GM19328 (cell line): Measurements from ENCODE around the gene LRRC7.
"Not testable (repeated sequence)": the region's sequence is repeated elsewhere in the genome, so short reads cannot be mapped to it uniquely, and the experiment has no call there.

ENCODE experiments used
- ATAC-seq: cut with Tn5 transposase; IDR thresholded peaks from one replicate; pipeline ENCODE4 v1.9.1; 2021; ENCODE audit warnings: mild to moderate bottlenecking, moderate library complexity; ENCODE audit not compliant: unreplicated experiment

The LRRC7 gene

GRCh38 chr1:69861641-69862040 is 293.9 kb downstream of the LRRC7 start:
- ATAC-seq, result no peak

DNA sequence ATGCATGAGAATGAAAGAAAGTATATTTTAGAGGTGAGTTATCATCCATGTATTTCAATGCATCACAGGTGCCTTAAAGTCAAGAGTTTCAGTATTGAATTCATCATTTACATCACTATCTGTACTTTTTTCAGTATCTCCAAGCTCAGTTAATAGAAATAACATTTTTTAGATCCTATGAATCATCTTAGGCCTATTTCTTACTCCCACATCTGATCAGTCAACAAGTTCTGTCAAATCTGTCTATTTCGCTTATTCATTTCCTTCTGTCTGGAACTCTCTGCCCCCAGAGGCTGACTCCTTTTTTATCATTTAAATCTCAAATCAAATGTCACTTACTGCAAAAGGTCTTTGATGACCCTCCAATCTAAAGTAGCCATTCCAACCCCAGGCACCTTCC is 295.2 kb downstream of the LRRC7 start:
- no peak for ATAC-seq

- ATAC-seq, result no peak
These were observed 296.0 kb downstream of the LRRC7 start for GRCh38 chr1:69863704-69864103.

DNA sequence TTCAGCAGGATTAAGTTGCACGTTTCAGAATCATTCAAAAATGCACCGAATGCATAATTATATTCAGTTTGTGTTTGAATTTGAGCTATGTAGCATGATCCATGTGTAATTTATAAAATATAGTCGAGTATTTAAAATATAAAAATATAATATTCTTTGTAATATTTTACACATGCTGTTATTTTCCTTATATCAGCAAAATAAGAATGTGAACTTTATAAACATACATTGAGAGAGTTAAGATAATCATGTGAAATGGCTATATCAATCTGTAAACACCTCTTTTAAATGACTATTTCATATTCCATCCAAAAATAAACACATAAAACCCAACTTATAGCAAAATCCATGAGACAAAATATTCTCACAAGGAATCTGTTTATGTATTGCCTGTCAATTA is 303.7 kb downstream of the LRRC7 start:
- ATAC-seq, result no peak

GRCh38 chr1:69878338-69878737 is 310.6 kb downstream of the LRRC7 start:
- ATAC-seq, result no peak

- not testable (repeated sequence) for ATAC-seq
These were observed 320.3 kb downstream of the LRRC7 start for GRCh38 chr1:69888016-69888415.

- no peak for ATAC-seq
These were observed 320.9 kb downstream of the LRRC7 start for GRCh38 chr1:69888657-69889056.

DNA sequence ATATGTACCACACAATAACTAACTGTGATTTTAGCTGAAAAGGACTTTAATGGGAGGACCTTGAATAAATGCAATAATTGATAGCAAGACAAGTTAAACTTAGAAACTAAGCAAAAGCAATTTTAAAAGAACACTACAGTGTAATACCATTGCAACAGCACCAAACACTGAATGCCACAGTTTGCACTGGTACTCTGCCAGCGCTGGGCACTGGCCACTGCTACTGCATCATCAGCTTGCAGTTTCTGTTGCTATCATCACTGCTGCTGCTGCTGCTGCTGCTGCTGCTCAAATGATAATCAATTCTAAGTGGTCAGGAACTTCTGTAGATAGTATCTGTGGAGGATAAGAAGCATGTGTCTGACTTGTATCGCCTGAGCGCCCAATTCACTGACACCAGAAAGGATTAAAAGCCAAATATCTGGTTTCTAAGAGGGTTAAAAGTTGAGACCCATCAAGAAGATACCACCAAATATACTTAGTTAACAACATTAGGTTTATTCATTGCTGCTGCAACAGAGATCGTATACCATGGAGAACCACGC is 330.8 kb downstream of the LRRC7 start:
- ATAC-seq, result no peak

DNA sequence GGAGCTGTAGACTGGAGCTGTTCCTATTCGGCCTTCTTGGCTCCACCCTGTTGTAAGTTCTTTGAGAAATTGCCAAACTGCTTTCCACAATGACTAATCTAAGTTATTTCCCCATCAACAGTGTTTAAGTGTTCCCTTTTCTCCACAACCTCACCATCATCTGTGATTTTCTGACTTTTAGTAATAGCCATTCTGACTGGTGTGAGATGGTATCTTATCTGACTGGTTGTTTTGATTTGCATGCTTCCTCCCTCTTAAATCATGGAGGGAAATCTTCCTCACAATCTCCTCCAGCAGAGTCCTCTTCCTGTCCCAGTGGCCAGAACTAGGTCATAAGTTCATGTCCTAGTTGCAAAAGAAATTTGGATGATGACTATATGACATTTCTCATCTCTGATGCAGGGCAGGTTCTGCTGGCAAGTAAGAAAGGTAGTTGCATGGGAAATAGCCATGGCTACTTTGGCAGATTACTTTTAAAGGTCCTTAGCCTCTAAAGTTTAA is 343.6 kb downstream of the LRRC7 start:
- no peak for ATAC-seq

DNA sequence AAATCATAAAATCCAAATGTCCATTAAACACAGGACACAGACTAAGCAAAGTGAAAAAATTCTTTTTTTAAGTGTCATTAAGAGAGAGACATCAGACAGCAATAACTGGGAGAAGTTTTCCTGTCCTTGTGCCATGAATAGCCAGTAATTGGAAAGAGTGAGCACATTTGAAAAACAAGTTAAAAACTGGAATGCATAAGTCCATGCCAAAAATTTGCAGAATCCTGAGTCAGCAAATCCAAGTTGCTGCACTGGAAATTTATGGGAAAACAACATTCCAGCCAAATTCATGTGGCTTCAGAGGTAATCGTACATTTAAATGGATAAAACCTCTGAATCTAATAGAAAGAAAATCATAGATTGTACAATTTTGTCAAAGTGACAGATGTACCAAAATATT is 346.3 kb downstream of the LRRC7 start:
- no peak for ATAC-seq

- ATAC-seq, result no peak
These were observed 347.4 kb downstream of the LRRC7 start for GRCh38 chr1:69914976-69915765.

DNA sequence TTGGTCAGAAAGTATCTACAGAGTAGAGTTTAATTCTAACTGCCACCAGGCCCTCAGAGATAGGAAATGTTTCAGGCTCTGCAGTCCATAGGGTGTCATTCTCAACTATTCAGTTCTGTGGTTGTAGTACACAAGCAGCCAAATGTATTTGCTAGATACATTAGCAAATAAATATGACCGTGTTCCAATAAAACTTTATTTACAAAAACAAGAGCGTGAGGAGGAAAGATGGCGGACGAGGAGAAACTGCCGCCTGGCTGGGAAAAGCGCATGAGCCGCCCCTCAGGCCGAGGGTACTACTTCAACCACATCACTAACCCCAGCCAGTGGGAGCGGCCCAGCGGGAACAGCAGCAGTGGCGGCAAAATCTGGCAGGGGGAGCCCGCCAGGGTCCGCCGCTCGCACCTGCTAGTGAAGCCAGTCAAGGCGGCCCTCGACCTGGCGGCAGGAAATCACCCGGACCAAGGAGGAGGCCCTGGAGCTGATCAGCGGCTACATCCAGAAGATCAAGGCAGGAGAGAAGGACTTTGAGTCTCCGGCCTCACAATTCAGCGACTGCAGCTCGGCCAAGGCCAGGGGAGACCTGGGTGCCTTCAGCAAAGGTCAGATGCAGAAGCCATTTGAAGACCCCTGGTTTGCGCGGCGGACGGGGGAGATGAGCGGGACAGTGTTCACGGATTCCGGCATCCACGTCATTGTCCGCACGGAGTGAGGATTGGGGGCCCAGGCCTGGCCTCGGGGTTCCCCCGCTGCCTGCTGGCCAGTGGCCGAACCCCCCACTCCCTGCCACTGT is 351.6 kb downstream of the LRRC7 start:
- no peak for ATAC-seq

- no peak for ATAC-seq
These were observed 352.2 kb downstream of the LRRC7 start for GRCh38 chr1:69919922-69920273.

DNA sequence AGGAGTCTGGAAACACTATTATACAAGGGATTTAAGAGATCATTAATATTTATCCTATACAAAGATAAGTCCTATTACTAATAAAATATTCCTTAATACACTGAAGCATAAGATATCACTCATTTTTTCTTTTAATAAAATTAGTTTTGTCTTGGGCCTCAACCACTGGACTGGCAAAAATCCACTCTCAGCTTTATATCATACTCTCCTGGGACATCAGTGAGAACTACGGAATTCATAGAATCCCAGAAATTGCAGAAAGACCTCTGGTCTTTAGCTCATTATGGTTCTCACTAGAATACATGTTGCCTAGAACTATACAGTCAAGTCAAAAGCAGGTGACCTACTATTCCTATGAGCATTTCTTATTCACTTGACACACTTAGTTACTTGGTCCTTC is 352.7 kb downstream of the LRRC7 start:
- no peak for ATAC-seq

- ATAC-seq, result no peak
These were observed 353.8 kb downstream of the LRRC7 start for GRCh38 chr1:69921486-69921885.

GRCh38 chr1:69928234-69928633 is 360.5 kb downstream of the LRRC7 start:
- ATAC-seq, result not testable (repeated sequence)

DNA sequence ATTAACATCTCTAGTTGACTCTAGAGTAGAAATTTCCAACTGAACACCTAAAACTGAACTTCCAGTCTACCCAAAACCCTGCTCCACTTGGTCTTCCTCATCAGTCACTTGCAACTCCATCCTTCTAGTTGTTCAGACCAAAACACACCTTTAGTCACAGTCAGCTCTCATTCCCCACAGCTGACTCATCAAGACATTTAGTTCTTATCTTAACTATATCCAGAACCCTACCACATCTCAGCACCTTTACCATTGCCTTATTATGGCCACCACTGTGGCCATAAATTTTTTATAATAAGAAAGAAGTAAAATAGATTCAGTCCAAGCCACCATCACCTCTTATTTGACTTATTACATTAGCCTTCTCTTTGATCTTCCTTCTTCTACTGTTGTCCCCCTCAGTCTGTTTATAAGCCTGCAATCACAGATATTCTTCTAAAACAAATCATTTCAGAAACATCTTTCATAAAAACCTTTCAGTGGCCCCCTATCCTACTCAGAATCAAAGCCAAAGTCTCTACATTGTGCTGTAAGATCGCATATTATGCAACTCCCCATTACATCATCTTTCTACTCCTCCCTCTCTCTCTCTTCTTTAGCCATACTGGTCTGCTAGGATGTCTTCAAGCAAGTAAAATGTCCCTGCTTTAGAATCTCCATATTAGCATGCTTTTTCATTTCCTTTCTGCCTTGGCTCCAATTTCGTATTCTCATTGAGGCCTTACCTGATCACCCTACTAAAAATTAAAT is 361.8 kb downstream of the LRRC7 start:
- no peak for ATAC-seq

GRCh38 chr1:69930396-69930795 is 362.7 kb downstream of the LRRC7 start:
- no peak for ATAC-seq

GRCh38 chr1:69932760-69933159 is 365.0 kb downstream of the LRRC7 start:
- ATAC-seq, result no peak

- ATAC-seq, result no peak
These were observed 372.5 kb downstream of the LRRC7 start for GRCh38 chr1:69940231-69940630.

- ATAC-seq, result no peak
These were observed 373.1 kb downstream of the LRRC7 start for GRCh38 chr1:69940816-69941215.
